ENCODE results near the gene GNRH2. TPM values are rescaled to one million over a fixed set of nuclear protein-coding genes. Genes with fewer than 3 reads are reported as not detected.

GNRH2 gene
- total RNA-seq, 4 donors from 2014 or later, result not detected

GRCh38 chr20:3032624-3033023, 10.8 kb upstream of the GNRH2 start:
- TF ChIP-seq, protein P1, sequence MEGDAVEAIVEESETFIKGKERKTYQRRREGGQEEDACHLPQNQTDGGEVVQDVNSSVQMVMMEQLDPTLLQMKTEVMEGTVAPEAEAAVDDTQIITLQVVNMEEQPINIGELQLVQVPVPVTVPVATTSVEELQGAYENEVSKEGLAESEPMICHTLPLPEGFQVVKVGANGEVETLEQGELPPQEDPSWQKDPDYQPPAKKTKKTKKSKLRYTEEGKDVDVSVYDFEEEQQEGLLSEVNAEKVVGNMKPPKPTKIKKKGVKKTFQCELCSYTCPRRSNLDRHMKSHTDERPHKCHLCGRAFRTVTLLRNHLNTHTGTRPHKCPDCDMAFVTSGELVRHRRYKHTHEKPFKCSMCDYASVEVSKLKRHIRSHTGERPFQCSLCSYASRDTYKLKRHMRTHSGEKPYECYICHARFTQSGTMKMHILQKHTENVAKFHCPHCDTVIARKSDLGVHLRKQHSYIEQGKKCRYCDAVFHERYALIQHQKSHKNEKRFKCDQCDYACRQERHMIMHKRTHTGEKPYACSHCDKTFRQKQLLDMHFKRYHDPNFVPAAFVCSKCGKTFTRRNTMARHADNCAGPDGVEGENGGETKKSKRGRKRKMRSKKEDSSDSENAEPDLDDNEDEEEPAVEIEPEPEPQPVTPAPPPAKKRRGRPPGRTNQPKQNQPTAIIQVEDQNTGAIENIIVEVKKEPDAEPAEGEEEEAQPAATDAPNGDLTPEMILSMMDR (IDR thresholded peaks at IDR 0.05; ENCODE audit: low read depth), result no peak

GRCh38 chr20:3037654-3038053, 5.8 kb upstream of the GNRH2 start:
- TF ChIP-seq, protein P1 (IDR thresholded peaks at IDR 0.05; ENCODE audit: low read depth), result no peak

DNA sequence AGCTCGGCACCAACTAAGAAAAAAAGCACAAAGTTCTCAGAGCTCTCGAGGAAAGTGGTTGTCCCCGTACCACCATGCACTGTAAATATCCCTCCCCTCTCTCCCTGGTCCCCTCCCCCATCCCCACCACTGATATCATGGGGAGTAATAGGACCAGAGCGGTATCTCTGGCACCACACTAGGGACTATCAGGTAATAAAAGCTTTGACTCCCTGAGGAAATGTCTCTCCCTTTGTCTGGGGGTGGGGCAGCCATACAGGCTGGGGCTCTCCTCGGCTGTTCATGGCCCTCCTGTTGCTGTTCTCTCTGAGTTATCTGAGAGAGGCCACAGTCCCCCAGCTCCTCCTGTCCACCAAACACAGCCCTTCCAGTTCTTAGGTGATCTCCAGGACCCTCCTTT, 5.0 kb upstream of the GNRH2 start:
- TF ChIP-seq, protein P1 (IDR thresholded peaks at IDR 0.05; ENCODE audit: low read depth), result no peak

GRCh38 chr20:3039426-3039825, 4.0 kb upstream of the GNRH2 start:
- TF ChIP-seq, protein P1 (IDR thresholded peaks at IDR 0.05; ENCODE audit: low read depth), result no peak

DNA sequence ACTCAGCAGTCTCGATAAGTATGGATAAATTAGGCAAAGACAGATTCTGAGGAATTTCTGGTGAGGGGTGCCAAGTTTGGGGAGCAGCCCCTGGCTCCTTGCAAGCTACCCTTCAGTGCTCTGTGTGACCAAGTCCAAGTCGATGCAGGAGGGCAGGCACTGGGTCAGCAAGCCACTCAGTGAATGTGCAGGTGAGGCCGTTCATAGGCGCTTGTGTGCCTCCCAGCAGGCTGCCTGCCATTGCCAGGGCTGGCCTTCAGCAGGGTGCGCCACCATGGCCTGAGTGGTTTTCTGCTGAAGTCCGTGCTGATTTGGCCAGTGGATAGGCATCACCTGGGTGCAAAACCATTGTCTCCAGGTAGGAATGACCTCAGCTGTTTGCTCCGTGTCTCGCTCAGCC, 3.3 kb upstream of the GNRH2 start:
- TF ChIP-seq, protein P1 (IDR thresholded peaks at IDR 0.05; ENCODE audit: low read depth), result no peak

- TF ChIP-seq, protein P1 (IDR thresholded peaks at IDR 0.05; ENCODE audit: low read depth), result no peak
These were observed 1.5 kb upstream of the GNRH2 start for GRCh38 chr20:3041854-3042409.

DNA sequence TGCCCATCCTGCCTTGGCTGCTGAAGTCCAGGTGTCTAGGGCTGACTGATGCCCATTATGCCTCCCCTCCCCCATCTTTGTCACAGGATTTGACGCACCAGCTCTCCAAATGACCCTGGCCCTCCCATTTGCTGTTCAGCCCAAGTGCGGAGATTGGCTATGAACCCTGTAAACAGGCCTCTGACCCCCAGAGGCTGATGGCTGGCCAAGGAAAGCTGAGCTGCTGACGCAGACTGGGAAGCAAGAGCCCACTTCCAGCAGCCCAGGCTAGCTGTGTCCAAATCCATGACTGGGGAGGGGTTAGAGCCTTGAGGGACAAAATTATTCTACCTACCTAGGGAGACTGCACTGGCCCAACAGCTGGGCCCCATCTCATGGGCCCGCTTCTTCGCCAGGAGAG, 797 bp upstream of the GNRH2 start:
- TF ChIP-seq, protein P1 (IDR thresholded peaks at IDR 0.05; ENCODE audit: low read depth), result no peak

All from subcutaneous adipose tissue (tissue), 4 donors.